ENCODE data around the gene PARVB. TPM values are rescaled to one million over a fixed set of nuclear protein-coding genes. Genes with fewer than 3 reads are reported as not detected.

The PARVB gene
- polyA plus RNA-seq, 1 experiment: 49.5 TPM

GRCh38 chr22:44157916-44158618 lies 134.0 kb downstream of the PARVB start:
- POLR2A ChIA-PET: interaction anchor here (1.1 kb wide), 1 partner anchor 183 kb away, joined by 3 read pairs; no protein-coding TSS in a partner anchor
- TF ChIP-seq, protein P1, sequence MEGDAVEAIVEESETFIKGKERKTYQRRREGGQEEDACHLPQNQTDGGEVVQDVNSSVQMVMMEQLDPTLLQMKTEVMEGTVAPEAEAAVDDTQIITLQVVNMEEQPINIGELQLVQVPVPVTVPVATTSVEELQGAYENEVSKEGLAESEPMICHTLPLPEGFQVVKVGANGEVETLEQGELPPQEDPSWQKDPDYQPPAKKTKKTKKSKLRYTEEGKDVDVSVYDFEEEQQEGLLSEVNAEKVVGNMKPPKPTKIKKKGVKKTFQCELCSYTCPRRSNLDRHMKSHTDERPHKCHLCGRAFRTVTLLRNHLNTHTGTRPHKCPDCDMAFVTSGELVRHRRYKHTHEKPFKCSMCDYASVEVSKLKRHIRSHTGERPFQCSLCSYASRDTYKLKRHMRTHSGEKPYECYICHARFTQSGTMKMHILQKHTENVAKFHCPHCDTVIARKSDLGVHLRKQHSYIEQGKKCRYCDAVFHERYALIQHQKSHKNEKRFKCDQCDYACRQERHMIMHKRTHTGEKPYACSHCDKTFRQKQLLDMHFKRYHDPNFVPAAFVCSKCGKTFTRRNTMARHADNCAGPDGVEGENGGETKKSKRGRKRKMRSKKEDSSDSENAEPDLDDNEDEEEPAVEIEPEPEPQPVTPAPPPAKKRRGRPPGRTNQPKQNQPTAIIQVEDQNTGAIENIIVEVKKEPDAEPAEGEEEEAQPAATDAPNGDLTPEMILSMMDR (IDR thresholded peaks at IDR 0.05; ENCODE audit: low read depth, low read length): no peak
- Histone ChIP-seq H3K4me3 (ENCODE audit: low read depth, low read length) (no peak overlapping the region), H3K27ac (ENCODE audit: low read depth, low read length) (no peak overlapping the region), H3K9me3 (ENCODE audit: control insufficient read depth, insufficient read depth, low read length) (no peaks in the 10 kb centered on the region), H3K27me3 (ENCODE audit: control insufficient read depth, insufficient read depth, low read length) (no peaks in the 10 kb centered on the region)
- CTCF ChIA-PET: no interaction called here
- DNase-seq (ENCODE audit: low read depth, low spot score): no peak

DNA sequence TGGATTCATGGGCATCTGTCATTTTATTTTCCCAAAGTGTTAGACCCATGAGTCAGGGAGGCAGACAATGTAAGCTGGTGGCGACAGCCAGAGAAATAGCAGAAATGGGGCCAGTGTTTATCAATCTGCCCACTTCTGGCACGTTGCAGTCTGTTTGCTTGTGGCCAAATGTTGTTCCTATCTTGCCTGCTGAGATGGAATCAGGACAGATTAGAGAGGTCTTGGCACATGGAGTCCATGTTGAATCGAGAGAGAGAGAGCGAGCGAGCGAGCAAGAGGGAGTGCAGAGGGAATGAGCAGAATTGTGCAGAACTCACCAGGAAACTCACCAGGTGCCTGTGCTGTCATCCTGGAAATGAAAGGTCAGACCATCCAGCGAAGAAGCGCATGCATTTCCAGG lies 134.7 kb downstream of the PARVB start:
- Histone ChIP-seq H3K4me3 (ENCODE audit: low read depth, low read length) (no peak overlapping the region), H3K9me3 (ENCODE audit: control insufficient read depth, insufficient read depth, low read length) (no peaks in the 10 kb centered on the region), H3K27ac (ENCODE audit: low read depth, low read length) (peak overlapping the region; percentile 39), H3K27me3 (ENCODE audit: control insufficient read depth, insufficient read depth, low read length) (no peaks in the 10 kb centered on the region)
- TF ChIP-seq, protein P1 (IDR thresholded peaks at IDR 0.05; ENCODE audit: low read depth, low read length): no peak
- DNase-seq (ENCODE audit: low read depth, low spot score): no peak
- CTCF ChIA-PET: no interaction called here
- POLR2A ChIA-PET: no interaction called here

- no peak for DNase-seq (ENCODE audit: low read depth, low spot score)
- H3K4me3 ChIP-seq (ENCODE audit: low read depth, low read length): no peak overlapping the region
- no peaks in the 10 kb centered on the region for H3K27me3 ChIP-seq (ENCODE audit: control insufficient read depth, insufficient read depth, low read length)
- POLR2A ChIA-PET: no interaction called here
- TF ChIP-seq, protein P1 (IDR thresholded peaks at IDR 0.05; ENCODE audit: low read depth, low read length): no peak
- peak overlapping the region; percentile 39 for H3K27ac ChIP-seq (ENCODE audit: low read depth, low read length)
- no peaks in the 10 kb centered on the region for H3K9me3 ChIP-seq (ENCODE audit: control insufficient read depth, insufficient read depth, low read length)
- CTCF ChIA-PET: no interaction called here
Observed at GRCh38 chr22:44159221-44159620, 135.1 kb downstream of the PARVB start.

GRCh38 chr22:44159811-44160210 lies 135.7 kb downstream of the PARVB start:
- Histone ChIP-seq H3K27ac (ENCODE audit: low read depth, low read length) (no peak overlapping the region), H3K9me3 (ENCODE audit: control insufficient read depth, insufficient read depth, low read length) (no peaks in the 10 kb centered on the region), H3K4me3 (ENCODE audit: low read depth, low read length) (no peak overlapping the region), H3K27me3 (ENCODE audit: control insufficient read depth, insufficient read depth, low read length) (no peaks in the 10 kb centered on the region)
- no peak for DNase-seq (ENCODE audit: low read depth, low spot score)
- POLR2A ChIA-PET: no interaction called here
- CTCF ChIA-PET: no interaction called here
- TF ChIP-seq, protein P1 (IDR thresholded peaks at IDR 0.05; ENCODE audit: low read depth, low read length): no peak

DNA sequence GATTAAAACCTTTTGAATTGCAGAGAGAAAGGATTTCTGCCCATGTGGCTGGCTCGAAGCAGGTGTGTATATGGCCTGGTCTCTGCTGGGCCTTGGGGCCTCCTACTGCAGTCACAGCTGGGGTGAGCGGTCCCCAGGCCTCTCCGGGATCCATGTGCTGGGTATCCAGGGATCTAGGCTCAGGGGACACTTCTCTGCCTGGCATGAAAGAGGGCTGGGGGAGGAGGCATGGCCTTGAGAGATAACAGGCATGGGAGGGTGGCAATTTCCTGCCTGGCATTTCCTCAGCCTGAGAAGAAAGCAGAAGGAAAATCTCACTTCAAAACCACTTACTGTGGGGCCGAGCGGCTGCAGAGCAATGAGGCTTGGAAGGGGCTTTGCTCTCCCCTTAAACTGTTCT lies 136.3 kb downstream of the PARVB start:
- H3K27ac ChIP-seq (ENCODE audit: low read depth, low read length): no peak overlapping the region
- ChIA-PET POLR2A (no interaction called here), CTCF (no interaction called here)
- no peaks in the 10 kb centered on the region for H3K9me3 ChIP-seq (ENCODE audit: control insufficient read depth, insufficient read depth, low read length)
- TF ChIP-seq, protein P1 (IDR thresholded peaks at IDR 0.05; ENCODE audit: low read depth, low read length): no peak
- no peak for DNase-seq (ENCODE audit: low read depth, low spot score)
- no peak overlapping the region for H3K4me3 ChIP-seq (ENCODE audit: low read depth, low read length)
- no peaks in the 10 kb centered on the region for H3K27me3 ChIP-seq (ENCODE audit: control insufficient read depth, insufficient read depth, low read length)

Measured in AG04450 (cell line).